Keratinocyte (primary cell): Measurements from ENCODE around the gene SUN1. TPM values are rescaled to one million over a fixed set of nuclear protein-coding genes. Genes with fewer than 3 reads are reported as not detected.

Experiments
- DNase-seq: peaks from one replicate; pipeline ENCODE4 v3.0.0-alpha.2; 2011; ENCODE audit warnings: low read depth, missing footprints, low spot score
- FAIRE-seq: peaks from 2 replicates; lab custom pipeline; 2011; peaks lifted over from hg19 to GRCh38; lab: Jason Lieb, UNC
- H2AFZ ChIP-seq: 2 replicates; pipeline ENCODE4 v1.6.0; 2012; ENCODE audit warnings: low read length, control low read depth, inconsistent platforms; ENCODE audit not compliant: control insufficient read depth
- H3K27ac ChIP-seq: 2 replicates; pipeline ENCODE4 v1.5.1; 2011; ENCODE audit warnings: low read length; ENCODE audit not compliant: control insufficient read depth, insufficient read depth
- H3K27me3 ChIP-seq: 3 replicates; pipeline ENCODE4 v1.6.0; 2011; ENCODE audit warnings: low read length; ENCODE audit not compliant: control insufficient read depth, insufficient read depth; ENCODE audit errors: extremely low read depth
- H3K36me3 ChIP-seq, 2 experiments: 2 replicates in 1 of 2; 3 replicates in 1 of 2; pipeline ENCODE4 v1.5.1; 2011; ENCODE audit warnings: low read length in 2 of 2, mild to moderate bottlenecking in 1 of 2; ENCODE audit not compliant: control insufficient read depth in 2 of 2, insufficient read depth in 2 of 2; ENCODE audit errors: extremely low read depth in 1 of 2
- H3K4me1 ChIP-seq: 3 replicates; pipeline ENCODE4 v1.5.1; 2011; ENCODE audit warnings: low read length; ENCODE audit not compliant: control insufficient read depth, insufficient read depth; ENCODE audit errors: extremely low read depth
- H3K4me2 ChIP-seq: 3 replicates; pipeline ENCODE4 v1.6.0; 2011; ENCODE audit warnings: low read depth, low read length; ENCODE audit not compliant: control insufficient read depth, insufficient read depth; ENCODE audit errors: extremely low read depth
- H3K4me3 ChIP-seq, 3 experiments: fragments of 200-600 bp in 1 of 3; sonication (generic) in 1 of 3; 2 replicates in 2 of 3; 3 replicates in 1 of 3; pipeline ENCODE4 v1.5.1; 2011 to 2016; ENCODE audit warnings: low read length in 3 of 3, mild to moderate bottlenecking in 3 of 3, control low read depth in 2 of 3, inconsistent platforms in 1 of 3, low read depth in 1 of 3, mixed read lengths in 1 of 3, mixed run types in 1 of 3, moderate library complexity in 1 of 3; ENCODE audit not compliant: control insufficient read depth in 2 of 3, insufficient read depth in 2 of 3; ENCODE audit errors: extremely low read depth in 1 of 3
- H3K79me2 ChIP-seq: 2 replicates; pipeline ENCODE4 v1.6.0; 2012; ENCODE audit warnings: low read length; ENCODE audit not compliant: control insufficient read depth, insufficient read depth
- H3K9ac ChIP-seq: 3 replicates; pipeline ENCODE4 v1.6.0; 2011; ENCODE audit warnings: low read length; ENCODE audit not compliant: control insufficient read depth, insufficient read depth; ENCODE audit errors: extremely low read depth
- H3K9me1 ChIP-seq: 3 replicates; pipeline ENCODE4 v1.6.0; 2011; ENCODE audit warnings: low read length; ENCODE audit not compliant: control insufficient read depth, insufficient read depth; ENCODE audit errors: extremely low read depth
- H3K9me3 ChIP-seq: 2 replicates; pipeline ENCODE4 v1.5.1; 2012; ENCODE audit warnings: low read depth, low read length; ENCODE audit not compliant: control insufficient read depth
- H4K20me1 ChIP-seq: 3 replicates; pipeline ENCODE4 v1.6.0; 2011; ENCODE audit warnings: low read length; ENCODE audit not compliant: control insufficient read depth, insufficient read depth; ENCODE audit errors: extremely low read depth
- CTCF ChIP-seq, 3 experiments: IDR thresholded peaks in 1 of 3; conservative IDR thresholded peaks in 1 of 3; optimal IDR thresholded peaks in 1 of 3; 2 replicates in 2 of 3; 3 replicates in 1 of 3; pipeline versions ENCODE3 to v1.5.1; 2011; ENCODE audit warnings: low read length in 3 of 3, mild to moderate bottlenecking in 3 of 3, moderate library complexity in 2 of 3, control low read depth in 1 of 3, inconsistent platforms in 1 of 3; ENCODE audit not compliant: insufficient read depth in 2 of 3; ENCODE audit errors: extremely low read depth in 1 of 3
- EZH2 ChIP-seq: IDR thresholded peaks from one replicate; pipeline ENCODE4 v1.6.1; 2012; ENCODE audit warnings: inconsistent platforms, mild to moderate bottlenecking, low read length, moderate library complexity
- dilution Hi-C: fragments of 300-500 bp; cut with MboI; formaldehyde crosslinking; loops from one replicate; pipeline ENCODE4 v1.7.0; 2020; ENCODE audit warnings: low sequenced_read_pairs; ENCODE audit not compliant: extremely low pct_ligation_motif_present
- polyA plus RNA-seq, 5 experiments: library from polyadenylated mRNA; depleted of rRNA in 3 of 5; stranded (reverse) in 3 of 5; stranded (forward) in 1 of 5; unstranded in 1 of 5; fragments of >200 nt; gene quantifications; 1 replicate in 1 of 5; 2 replicates in 3 of 5; 3 replicates in 1 of 5; pipeline versions ENCODE4 v1.2.1 to v1.2.3, GENCODE V29; 2011 to 2012; ENCODE audit warnings: missing spikeins in 2 of 5, low read depth in 1 of 5, low replicate concordance in 1 of 5

Gene SUN1
- polyA plus RNA-seq, 1 donor (not counting 4 experiments of a cell fraction or from before 2014, with no cell fraction given) = 166 TPM

- Histone ChIP-seq H3K27me3 (no peaks in the 10 kb centered on the region), H4K20me1 (peaks cover 11% of the 10 kb centered on the region), H3K79me2 (peaks cover 94% of the 10 kb centered on the region), H2AFZ (no peak overlapping the region), H3K27ac (no peak overlapping the region), H3K36me3 (peaks cover 10 to 23% of the 10 kb centered on the region in 2 experiments), H3K4me2 (no peak overlapping the region), H3K4me3 (no peak overlapping the region), H3K4me1 (peaks cover 11% of the 10 kb centered on the region), H3K9me3 (no peaks in the 10 kb centered on the region), H3K9ac (no peak overlapping the region), H3K9me1 (no peaks in the 10 kb centered on the region)
- DNase-seq (no peak), FAIRE-seq (no peak)
- TF ChIP-seq CTCF (optimal IDR thresholded peaks at IDR 0.05 in 1 of 3, IDR thresholded peaks at IDR 0.05 in 1 of 3, conservative IDR thresholded peaks at IDR 0.05 in 1 of 3; ENCODE audit: extremely low read depth in 1 of 3, insufficient read depth in 2 of 3, low read length in 3 of 3) = no peak
- TF ChIP-seq EZH2 = no peak
- dilution Hi-C loops = no loop called here
Measured at GRCh38 chr7:881441-882234, 49.4 kb downstream of the SUN1 start.

GRCh38 chr7:882336-883035, 50.2 kb downstream of the SUN1 start:
- H3K4me1 ChIP-seq = peaks cover 11% of the 10 kb centered on the region
- H3K27ac ChIP-seq = no peak overlapping the region
- peaks cover 10 to 23% of the 10 kb centered on the region in 2 experiments for H3K36me3 ChIP-seq
- H3K4me2 ChIP-seq = no peak overlapping the region
- no peak overlapping the region for H3K4me3 ChIP-seq
- TF ChIP-seq EZH2 = no peak
- no peak for TF ChIP-seq CTCF (optimal IDR thresholded peaks at IDR 0.05 in 1 of 3, IDR thresholded peaks at IDR 0.05 in 1 of 3, conservative IDR thresholded peaks at IDR 0.05 in 1 of 3; ENCODE audit: extremely low read depth in 1 of 3, insufficient read depth in 2 of 3, low read length in 3 of 3)
- no peaks in the 10 kb centered on the region for H3K9me3 ChIP-seq
- H2AFZ ChIP-seq = no peak overlapping the region
- dilution Hi-C loops = no loop called here
- no peaks in the 10 kb centered on the region for H3K27me3 ChIP-seq
- FAIRE-seq = no peak
- H3K9me1 ChIP-seq = no peaks in the 10 kb centered on the region
- peaks cover 95% of the 10 kb centered on the region for H3K79me2 ChIP-seq
- no peak overlapping the region for H3K9ac ChIP-seq
- DNase-seq = no peak
- peaks cover 11% of the 10 kb centered on the region for H4K20me1 ChIP-seq
